Tibial nerve (tissue), 4 donors: ENCODE results near the gene CIBAR2. TPM values are rescaled to one million over a fixed set of nuclear protein-coding genes. Genes with fewer than 3 reads are reported as not detected.

Experiments
- DNase-seq, 2 donors: peaks; one replicate each; pipeline ENCODE4 v3.0.0-alpha.2; 2019; ENCODE audit warnings: low spot score in 2 of 2
- H3K27ac ChIP-seq, 4 donors: fragments of 200-600 bp; sonication (generic) in 3 of 4; one replicate each; pipeline ENCODE4 v1.5.1; 2017 to 2019; ENCODE audit warnings: mild to moderate bottlenecking in 1 of 4
- H3K27me3 ChIP-seq, 2 donors: fragments of 200-600 bp; sonication (generic) in 1 of 2; one replicate each; pipeline versions ENCODE4 v1.5.1 to v1.6.0; 2017 to 2019
- H3K36me3 ChIP-seq, 3 donors: fragments of 200-600 bp; sonication (generic); one replicate each; pipeline ENCODE4 v1.5.1; 2018 to 2019
- H3K4me1 ChIP-seq, 4 donors: fragments of 200-600 bp; sonication (generic) in 3 of 4; one replicate each; pipeline ENCODE4 v1.5.1; 2017 to 2019
- H3K4me3 ChIP-seq, 4 donors: fragments of 200-600 bp; sonication (generic) in 3 of 4; one replicate each; pipeline ENCODE4 v1.5.1; 2017 to 2019; ENCODE audit warnings: mild to moderate bottlenecking in 1 of 4, moderate library complexity in 1 of 4
- H3K9me3 ChIP-seq, 4 donors: fragments of 200-600 bp; sonication (generic) in 3 of 4; one replicate each; pipeline ENCODE4 v1.5.1; 2017 to 2019
- EP300 ChIP-seq, 2 donors: sonication (generic); formaldehyde crosslinking; IDR thresholded peaks; one replicate each; pipeline ENCODE4 v1.6.1; 2017; ENCODE audit warnings: antibody characterized with exemption in 2 of 2, mild to moderate bottlenecking in 1 of 2
- POLR2A ChIP-seq, 2 donors: fragments of 450-650 bp; IDR thresholded peaks; one replicate each; pipeline ENCODE4 v1.6.1; 2017; ENCODE audit warnings: antibody characterized with exemption in 2 of 2, mild to moderate bottlenecking in 2 of 2, moderate library complexity in 2 of 2
- WGBS, 2 donors: methylation state at CpG; one replicate each; pipeline ENCODE4 v1.1.5; 2018; 5-methylcytosine and 5-hydroxymethylcytosine counted together
- total RNA-seq, 4 donors: library from RNA; depleted of rRNA; stranded (reverse); fragments of >200 nt; gene quantifications; one replicate each; pipeline ENCODE4 v1.1.0, GENCODE V29; 2016
- TF ChIP-seq, protein P1 (sequence below), 5 experiments: fragments of 200-600 bp in 3 of 5; fragments of 450-650 bp in 2 of 5; sonication (generic) in 3 of 5; IDR thresholded peaks; one replicate each; pipeline ENCODE4 v1.5.1; 2016 to 2019; ENCODE audit warnings: antibody characterized with exemption in 5 of 5, mild to moderate bottlenecking in 3 of 5, moderate library complexity in 2 of 5

Gene CIBAR2
- total RNA-seq, 4 donors from 2014 or later: not detected

- TF ChIP-seq, protein P1, sequence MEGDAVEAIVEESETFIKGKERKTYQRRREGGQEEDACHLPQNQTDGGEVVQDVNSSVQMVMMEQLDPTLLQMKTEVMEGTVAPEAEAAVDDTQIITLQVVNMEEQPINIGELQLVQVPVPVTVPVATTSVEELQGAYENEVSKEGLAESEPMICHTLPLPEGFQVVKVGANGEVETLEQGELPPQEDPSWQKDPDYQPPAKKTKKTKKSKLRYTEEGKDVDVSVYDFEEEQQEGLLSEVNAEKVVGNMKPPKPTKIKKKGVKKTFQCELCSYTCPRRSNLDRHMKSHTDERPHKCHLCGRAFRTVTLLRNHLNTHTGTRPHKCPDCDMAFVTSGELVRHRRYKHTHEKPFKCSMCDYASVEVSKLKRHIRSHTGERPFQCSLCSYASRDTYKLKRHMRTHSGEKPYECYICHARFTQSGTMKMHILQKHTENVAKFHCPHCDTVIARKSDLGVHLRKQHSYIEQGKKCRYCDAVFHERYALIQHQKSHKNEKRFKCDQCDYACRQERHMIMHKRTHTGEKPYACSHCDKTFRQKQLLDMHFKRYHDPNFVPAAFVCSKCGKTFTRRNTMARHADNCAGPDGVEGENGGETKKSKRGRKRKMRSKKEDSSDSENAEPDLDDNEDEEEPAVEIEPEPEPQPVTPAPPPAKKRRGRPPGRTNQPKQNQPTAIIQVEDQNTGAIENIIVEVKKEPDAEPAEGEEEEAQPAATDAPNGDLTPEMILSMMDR (IDR thresholded peaks at IDR 0.05): no peak
- TF ChIP-seq POLR2A (IDR thresholded peaks at IDR 0.05) (no peak), EP300 (IDR thresholded peaks at IDR 0.05) (no peak)
- no peak overlapping the region for H3K4me3 ChIP-seq
- H3K27ac ChIP-seq: no peak overlapping the region
- WGBS, 2 donors: 92 to 95% methylated on average over 8 of the region's 8 CpGs
- H3K36me3 ChIP-seq: peaks cover 0 to 52% (median 12%) of the 10 kb centered on the region in 3 donors
- H3K4me1 ChIP-seq: peaks cover 0 to 11% (median 0%) of the 10 kb centered on the region in 4 donors
- no peak for DNase-seq
- no peaks in the 10 kb centered on the region for H3K9me3 ChIP-seq
- no peaks in the 10 kb centered on the region for H3K27me3 ChIP-seq
These were observed 44.8 kb downstream of the CIBAR2 start for GRCh38 chr16:85067426-85067825.

DNA sequence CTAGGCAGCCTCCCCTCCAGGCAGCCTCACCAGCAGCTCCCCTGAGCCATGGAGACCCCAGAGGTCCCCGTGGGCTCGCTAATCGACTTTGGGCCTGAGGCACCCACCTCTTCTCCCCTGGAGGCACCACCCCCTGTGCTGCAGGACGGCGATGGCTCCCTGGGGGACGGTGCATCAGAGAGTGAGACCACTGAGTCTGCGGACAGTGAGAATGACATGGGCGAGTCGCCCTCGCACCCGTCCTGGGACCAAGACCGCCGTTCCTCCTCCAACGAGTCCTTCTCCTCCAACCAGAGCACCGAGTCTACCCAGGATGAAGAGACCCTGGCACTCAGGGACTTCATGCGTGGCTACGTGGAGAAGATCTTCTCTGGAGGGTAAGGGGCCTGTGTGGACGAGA lies 45.2 kb downstream of the CIBAR2 start:
- WGBS, 2 donors: 92 to 99% methylated on average over 15 to 18 of the region's 18 CpGs
- H3K4me3 ChIP-seq: no peak overlapping the region
- peaks cover 0 to 15% (median 0%) of the 10 kb centered on the region in 4 donors for H3K4me1 ChIP-seq
- DNase-seq: no peak
- H3K9me3 ChIP-seq: no peaks in the 10 kb centered on the region
- H3K27ac ChIP-seq: no peak overlapping the region
- peaks cover 0 to 50% (median 12%) of the 10 kb centered on the region in 3 donors for H3K36me3 ChIP-seq
- H3K27me3 ChIP-seq: no peaks in the 10 kb centered on the region
- no peak for TF ChIP-seq POLR2A (IDR thresholded peaks at IDR 0.05)
- TF ChIP-seq EP300 (IDR thresholded peaks at IDR 0.05): no peak
- TF ChIP-seq, protein P1 (IDR thresholded peaks at IDR 0.05): no peak

DNA sequence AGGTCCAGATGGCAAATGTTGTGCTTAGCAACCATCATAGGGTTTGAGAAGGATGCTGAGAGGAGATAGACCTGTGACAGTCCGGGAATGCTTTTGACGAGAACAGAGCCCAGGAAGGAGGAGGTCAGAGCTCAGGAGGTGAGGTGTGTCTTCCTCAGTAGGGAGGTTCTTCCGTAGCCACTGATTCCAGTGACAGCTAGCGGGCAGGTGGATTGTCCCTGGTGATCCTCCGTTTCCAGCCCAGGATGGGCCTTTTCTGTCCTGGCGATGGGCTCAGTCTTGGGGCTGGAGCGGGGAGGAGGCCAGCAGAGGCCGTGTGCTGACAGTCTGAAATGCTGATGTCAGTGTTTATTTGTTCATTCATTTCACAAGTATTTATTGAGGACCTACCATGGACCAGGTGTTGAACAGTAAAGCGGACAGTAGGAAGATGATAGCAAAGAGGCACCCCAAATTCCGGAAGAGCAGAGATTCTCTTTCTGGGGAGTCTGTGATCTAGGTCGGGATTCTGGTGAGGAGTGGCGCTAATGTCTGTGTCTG lies 45.9 kb downstream of the CIBAR2 start:
- Histone ChIP-seq H3K27me3 (no peaks in the 10 kb centered on the region), H3K9me3 (no peaks in the 10 kb centered on the region), H3K27ac (no peak overlapping the region), H3K36me3 (peaks cover 0 to 45% (median 12%) of the 10 kb centered on the region in 3 donors), H3K4me1 (peaks cover 0 to 15% (median 0%) of the 10 kb centered on the region in 4 donors), H3K4me3 (no peak overlapping the region)
- WGBS, 2 donors: 92 to 93% methylated on average over 12 of the region's 12 CpGs
- TF ChIP-seq POLR2A (IDR thresholded peaks at IDR 0.05): no peak
- TF ChIP-seq, protein P1 (IDR thresholded peaks at IDR 0.05): no peak
- no peak for TF ChIP-seq EP300 (IDR thresholded peaks at IDR 0.05)
- DNase-seq: no peak

- H3K4me3 ChIP-seq: no peak overlapping the region
- no peaks in the 10 kb centered on the region for H3K9me3 ChIP-seq
- no peaks in the 10 kb centered on the region for H3K27me3 ChIP-seq
- H3K4me1 ChIP-seq: peaks cover 0 to 15% (median 0%) of the 10 kb centered on the region in 4 donors
- peaks cover 0 to 35% (median 12%) of the 10 kb centered on the region in 3 donors for H3K36me3 ChIP-seq
- H3K27ac ChIP-seq: no peak overlapping the region
- WGBS, 2 donors: 92 to 93% methylated on average over 13 of the region's 13 CpGs
- TF ChIP-seq EP300 (IDR thresholded peaks at IDR 0.05) (no peak), POLR2A (IDR thresholded peaks at IDR 0.05) (no peak)
- TF ChIP-seq, protein P1 (IDR thresholded peaks at IDR 0.05): no peak
- no peak for DNase-seq
These were observed 47.2 kb downstream of the CIBAR2 start for GRCh38 chr16:85065099-85065498.

DNA sequence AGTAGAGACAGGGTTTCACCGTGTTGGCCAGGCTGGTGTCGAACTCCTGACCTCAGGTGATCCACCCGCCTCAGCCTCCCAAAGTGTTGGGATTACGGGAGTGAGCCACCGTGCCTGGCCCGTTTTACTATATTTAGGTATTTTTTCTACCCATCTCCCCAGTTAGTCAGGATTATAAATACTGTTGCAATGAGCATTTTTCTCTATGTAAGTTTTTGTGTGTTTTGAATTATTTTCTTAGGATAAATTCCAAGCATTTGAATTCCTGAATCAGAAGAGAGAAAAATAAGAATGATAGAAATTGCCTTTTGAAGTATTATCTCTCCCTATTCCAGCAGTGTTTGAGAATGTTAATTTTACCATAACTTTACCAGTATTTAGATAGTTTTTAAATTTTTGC lies 48.1 kb downstream of the CIBAR2 start:
- no peaks in the 10 kb centered on the region for H3K9me3 ChIP-seq
- no peak overlapping the region for H3K27ac ChIP-seq
- TF ChIP-seq EP300 (IDR thresholded peaks at IDR 0.05): no peak
- no peak for TF ChIP-seq POLR2A (IDR thresholded peaks at IDR 0.05)
- TF ChIP-seq, protein P1 (IDR thresholded peaks at IDR 0.05): no peak
- no peaks in the 10 kb centered on the region for H3K27me3 ChIP-seq
- no peak overlapping the region for H3K4me3 ChIP-seq
- no peak for DNase-seq
- H3K4me1 ChIP-seq: peaks cover 0 to 15% (median 0%) of the 10 kb centered on the region in 4 donors
- whole genome bisulfite sequencing, 2 donors: 86 to 88% methylated on average over 6 of the region's 6 CpGs
- peaks cover 0 to 27% (median 5%) of the 10 kb centered on the region in 3 donors for H3K36me3 ChIP-seq
